Right lobe of liver (tissue), 4 donors: ENCODE measurements around the gene DUS2.

Source experiments
- CTCF ChIP-seq, 4 donors: fragments of 200-600 bp in 3 of 4; fragments of 450-650 bp in 1 of 4; IDR thresholded peaks; one replicate each; pipeline versions ENCODE4 v1.5.1 to v1.8.0; 2016 to 2022; ENCODE audit warnings: antibody characterized with exemption in 4 of 4, mild to moderate bottlenecking in 2 of 4
- POLR2A ChIP-seq: fragments of 450-650 bp; IDR thresholded peaks from one replicate; pipeline ENCODE4 v1.6.1; 2017; ENCODE audit warnings: antibody characterized with exemption, mild to moderate bottlenecking
- donor health status: DM: no; HTN: no; CAD: no.
- donor health status: DM: no; HTN: no; CAD: no.
- donor health status: DM: no; HTN: yes; CAD: no.

DNA sequence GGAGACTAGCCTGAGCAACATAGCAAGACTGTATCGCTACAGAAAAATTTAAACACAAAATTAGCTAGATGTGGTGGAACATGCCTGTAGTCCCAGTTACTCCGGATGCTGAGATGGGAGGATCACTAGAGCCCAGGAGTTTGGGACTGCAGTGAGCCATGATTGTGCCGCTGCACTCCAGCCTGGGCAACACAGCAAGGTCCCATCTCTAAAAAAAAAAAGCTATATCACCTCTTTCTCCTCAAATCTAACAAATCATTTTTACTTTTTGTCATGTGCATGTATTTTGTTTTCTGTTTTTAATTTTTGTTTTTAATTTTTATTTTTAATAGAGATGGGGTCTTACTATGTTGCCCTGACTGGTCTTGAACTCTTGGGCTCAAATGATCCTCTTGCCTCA, 5.9 kb downstream of the DUS2 start:
- TF ChIP-seq CTCF (IDR thresholded peaks at IDR 0.05) (no peak), POLR2A (no peak)
